ENCODE data around the gene MST1.

MST1 gene

DNA sequence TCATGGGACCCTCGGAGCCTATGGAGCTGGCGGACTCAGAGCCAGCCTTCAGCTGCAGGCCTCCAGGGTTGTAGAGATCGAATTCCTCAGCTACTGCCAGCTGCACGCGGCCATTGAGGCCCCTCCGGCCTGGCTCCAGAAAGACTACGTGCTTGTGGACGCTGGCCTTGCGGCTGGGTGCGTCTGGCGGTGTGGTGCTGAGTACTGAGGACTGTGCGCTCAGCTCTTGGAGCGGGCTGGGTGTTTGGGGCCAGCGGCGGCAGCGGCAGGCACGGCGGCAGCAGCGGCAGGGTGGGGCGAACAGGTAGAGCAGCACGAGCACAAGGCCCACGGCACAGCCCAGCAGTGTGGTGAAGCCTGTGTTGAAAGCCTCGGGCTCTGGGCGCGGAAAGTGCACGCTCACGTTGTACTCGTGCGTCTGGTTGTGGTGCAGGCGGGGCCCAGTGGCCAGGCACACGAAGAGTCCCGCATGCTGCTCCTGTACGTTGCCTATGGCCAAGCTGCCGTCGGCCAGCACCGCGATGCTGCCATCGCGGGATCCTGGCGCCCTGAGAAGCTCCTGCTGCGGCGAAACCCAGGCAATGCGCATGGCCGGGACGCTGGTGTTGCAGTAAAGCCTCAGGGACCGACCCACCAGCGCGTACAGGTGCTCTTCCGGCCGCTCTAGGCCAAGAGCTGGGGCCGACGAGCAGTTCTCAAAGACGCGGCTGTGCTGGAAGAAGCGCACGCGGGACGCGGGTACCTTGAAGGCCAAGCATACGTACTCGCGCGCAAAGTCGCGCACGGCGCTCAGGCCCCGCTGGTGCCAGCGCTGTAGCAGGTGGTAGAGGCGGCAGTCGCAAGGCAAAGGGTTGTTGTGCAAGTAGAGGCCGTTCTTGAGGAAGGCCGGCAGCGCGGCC is 28.9 kb upstream of the MST1 start:
- DNase-seq: no peak

DNA sequence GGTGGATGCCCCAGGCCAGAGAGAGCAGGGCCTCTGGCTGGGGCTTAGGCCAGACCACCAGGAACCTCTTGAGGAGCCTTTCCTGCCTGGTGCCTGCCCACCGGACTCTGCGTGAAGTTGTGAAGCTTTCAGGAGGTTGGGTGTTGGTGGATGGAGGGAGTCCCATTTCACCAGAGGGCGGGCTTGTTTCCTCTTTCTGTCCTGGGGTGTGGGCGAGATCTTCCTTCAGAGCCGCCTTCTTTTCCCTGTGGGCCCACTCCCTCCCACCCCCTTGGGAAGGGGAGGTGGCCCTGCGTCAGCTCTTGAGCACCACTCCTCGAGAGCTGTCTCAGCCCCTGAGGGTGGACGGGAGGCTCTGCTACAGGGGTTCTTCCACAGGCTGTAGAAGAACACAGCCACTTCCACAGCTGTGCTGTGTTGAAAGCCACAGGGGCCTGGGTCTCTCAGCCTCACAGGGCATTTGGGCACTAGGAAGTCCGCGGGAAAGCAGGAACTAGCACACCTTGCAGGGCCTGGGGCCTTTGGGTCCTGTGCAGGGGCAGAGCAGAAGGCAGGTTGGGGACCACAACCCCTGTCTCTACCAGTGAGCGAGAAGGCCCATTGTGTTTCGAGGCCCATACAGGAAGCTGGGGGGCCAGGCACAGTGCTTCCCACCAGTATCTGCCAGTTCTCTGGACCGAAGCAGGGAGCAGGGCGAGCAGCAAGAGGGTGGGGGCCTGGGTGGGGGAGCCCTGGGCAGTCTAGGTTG is 28.1 kb upstream of the MST1 start:
- DNase-seq: no peak

DNA sequence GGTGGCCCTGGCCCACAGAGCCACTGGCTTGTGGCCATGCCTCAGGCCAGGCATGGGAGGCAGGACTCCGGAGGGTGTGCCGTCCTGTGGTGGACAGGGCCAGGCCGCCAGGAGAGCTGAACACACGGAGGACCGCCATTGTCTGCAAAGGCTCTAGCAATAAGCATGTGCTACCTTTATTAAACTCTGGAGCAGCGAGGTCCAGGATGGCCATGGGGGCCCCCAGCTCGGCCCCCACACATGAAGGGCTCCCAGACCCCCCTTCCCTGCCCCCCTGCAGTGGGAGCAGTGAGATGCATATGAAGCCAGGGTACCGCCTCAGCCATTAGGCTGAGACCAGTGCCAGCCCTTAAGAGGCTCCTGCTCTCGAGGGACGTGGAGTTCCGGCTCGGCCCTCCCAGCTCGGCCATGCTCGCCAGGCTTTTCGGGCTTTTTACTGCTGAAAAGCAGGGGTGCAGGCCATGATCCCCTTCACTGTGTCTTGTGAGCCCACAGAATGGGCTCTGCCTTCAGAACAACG is 27.5 kb upstream of the MST1 start:
- DNase-seq: no peak

DNA sequence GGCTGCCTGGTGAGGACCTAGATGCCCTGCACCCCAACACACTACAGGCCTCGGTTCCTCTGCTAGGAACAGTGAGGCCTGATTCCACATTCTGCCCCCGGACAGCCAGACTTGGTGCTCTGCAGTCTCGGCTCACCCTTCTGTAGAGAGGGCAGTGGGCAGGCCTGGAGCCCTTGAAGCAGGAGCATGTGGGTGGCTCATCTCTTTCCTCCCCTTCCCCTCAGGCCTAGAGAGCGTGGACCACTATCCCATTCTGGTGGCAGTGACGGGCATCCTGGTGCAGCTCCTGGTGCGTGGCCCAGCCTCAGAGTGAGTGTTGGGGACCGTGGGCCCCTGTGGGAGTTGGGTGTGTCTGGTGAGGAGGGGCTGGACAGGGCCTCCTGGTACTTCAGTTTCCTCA is 26.9 kb upstream of the MST1 start:
- DNase-seq: no peak

DNA sequence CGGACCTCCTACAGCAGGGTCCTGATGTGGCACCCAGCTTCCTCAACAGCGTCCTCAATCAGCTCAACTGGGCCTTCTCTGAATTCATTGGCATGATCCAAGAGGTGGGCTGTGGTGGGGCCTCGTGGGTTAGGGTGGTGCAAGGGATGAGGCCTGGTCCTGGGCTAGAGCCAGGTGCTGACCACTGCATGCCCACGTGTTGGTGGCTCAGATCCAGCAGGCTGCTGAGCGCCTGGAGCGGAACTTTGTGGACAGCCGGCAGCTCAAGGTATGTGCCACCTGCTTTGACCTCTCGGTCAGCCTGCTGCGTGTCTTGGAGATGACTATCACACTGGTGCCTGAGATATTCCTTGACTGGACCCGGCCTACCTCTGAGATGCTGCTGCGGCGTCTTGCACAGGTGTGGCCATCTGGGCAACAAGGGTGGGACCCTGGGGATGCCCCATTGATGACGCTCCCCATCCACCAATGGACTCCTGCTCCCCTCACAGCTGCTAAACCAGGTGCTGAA is 26.4 kb upstream of the MST1 start:
- no peak for DNase-seq

DNA sequence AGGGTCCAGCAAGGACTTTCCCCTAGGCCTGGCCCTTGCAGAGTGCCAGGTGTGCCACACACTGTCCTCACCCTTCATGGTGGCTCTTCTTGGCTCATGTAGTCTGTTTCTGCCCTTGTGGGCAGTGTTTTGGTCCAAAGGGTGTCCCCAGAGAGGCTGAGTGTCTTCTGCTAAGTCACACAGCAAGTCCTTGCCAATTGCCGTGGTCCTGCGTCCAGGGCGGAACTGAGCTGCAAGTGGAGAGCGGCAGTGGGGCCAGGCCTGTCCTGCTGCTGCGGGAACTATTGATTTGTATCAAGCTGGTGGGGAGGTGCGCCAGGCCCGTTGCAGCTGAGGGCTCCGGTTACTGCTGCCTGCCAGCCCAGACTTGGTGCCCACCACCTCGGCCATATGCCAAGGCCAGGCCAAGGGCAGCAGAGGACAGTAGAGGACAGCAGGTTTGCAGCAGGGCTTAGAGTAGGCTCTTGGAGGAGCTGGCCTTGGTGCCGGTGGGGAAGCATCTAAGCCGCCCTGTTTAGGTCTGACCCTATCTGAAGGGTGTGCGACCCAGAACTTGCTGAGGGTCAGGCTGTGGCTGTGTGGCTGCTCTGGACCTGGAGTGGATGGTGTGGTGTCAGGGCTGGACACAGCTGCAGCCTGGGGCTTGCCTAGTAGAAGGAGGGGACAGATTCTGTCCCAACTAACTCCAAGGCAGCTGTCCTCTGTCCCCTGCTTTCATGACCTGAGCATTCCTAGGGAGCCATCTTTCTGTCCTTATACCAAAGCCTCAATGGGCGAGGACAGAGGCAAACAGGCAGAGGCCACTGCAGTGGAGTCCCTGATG is 25.7 kb upstream of the MST1 start:
- no peak for DNase-seq

DNA sequence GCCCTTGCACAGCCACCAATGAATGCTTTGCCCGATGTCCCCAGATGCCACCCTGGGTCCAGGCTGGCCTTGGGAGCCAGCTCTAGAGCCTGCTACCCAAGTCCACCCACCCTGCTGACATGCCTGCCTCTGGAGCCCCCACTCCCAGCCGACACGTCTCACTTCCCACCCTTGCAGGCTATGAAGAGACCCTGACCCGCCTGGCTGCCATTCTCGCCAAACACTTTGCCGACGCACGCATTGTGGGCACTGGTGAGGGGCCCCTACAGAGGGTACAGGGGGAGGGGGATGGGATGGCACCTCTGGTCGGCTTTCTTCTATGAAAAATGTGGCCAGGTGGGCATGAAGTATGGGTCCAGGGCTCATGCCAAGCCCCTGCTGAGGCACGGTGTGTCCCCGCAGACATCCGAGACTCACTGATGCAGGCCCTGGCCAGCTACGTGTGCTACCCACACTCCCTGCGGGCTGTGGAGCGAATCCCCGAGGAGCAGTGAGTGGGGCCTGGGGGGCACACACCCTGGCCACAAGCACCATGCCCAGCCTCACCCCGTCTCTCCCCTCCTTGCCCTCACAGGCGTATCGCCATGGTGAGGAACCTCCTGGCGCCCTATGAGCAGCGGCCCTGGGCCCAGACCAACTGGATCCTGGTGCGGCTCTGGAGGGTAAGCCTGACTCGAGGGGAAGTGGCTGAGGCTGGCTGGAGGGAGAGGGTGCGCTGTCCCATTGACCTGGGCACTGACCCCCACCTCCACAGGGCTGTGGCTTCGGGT is 24.2 kb upstream of the MST1 start:
- no peak for DNase-seq

DNA sequence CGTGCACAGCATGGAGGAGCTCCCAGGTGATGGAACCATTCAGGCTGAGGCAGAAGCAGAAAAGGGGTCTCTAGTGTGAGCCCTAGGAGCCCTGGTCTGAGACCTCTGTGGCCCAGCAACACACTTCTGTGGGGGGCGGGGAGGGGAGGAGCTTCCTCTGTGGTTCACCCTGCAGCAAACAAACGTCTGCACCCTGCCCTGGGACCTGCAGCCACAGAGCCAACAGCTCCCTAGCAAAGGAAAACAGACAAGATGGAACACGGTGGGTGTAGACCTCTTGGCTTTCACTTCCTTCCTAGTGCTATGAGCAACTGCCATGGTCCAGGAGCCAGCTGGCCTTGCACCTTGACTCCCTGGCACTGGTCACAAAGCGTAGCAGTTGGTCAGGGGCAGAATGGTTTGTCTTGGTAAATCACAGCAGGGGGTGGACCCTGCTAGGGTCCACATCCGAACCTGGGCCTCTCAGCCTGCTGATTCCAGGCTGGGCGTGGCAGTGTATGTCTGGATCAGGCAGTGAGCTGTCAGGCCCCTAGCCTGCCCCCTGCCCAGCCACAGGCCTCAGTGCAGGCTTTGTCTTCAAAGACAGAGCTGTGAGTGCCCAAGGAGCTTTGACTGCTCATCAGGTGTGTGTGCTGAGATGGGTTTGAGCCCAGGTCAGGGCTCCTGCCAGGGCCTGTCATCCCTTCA is 23.5 kb upstream of the MST1 start:
- no peak for DNase-seq

DNA sequence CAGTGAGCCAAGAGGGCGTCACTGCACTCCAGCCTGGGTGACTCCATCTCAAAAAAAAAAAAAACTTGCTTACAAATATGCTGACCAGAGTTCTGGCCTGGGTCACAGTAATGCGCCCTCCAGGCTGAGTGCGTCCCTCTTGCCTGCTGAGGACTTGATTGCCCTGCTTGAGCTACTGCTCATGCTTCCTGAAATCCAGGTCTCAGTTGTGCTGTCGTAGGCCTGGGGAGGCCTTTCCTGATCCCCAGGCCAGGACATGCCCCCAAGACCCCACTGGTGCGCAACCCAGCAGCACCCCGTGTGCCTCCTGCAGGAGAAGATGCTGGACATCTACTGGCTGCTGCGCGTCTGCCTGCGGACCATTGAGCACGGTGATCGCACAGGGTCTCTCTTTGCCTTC is 22.9 kb upstream of the MST1 start:
- no peak for DNase-seq

DNA sequence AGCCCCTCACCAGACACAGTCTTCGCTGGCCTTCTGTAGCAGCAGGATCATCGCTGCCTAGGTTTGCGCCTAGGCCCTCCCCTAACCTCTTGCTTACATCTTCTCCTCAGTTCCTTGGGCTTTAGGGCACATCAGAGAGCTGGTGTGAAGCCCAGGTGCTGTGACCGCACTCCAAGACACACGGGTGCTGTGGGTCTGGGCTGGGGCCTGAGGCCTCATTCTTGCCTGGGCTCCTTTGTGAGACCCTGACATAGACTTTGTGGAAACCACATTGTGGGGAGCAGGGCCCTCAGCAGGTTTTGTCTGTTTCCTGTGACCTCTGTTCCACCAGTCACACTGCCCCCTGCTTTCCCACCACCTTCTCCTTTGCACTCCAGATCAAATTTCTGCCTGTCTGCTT is 22.2 kb upstream of the MST1 start:
- DNase-seq: no peak

DNA sequence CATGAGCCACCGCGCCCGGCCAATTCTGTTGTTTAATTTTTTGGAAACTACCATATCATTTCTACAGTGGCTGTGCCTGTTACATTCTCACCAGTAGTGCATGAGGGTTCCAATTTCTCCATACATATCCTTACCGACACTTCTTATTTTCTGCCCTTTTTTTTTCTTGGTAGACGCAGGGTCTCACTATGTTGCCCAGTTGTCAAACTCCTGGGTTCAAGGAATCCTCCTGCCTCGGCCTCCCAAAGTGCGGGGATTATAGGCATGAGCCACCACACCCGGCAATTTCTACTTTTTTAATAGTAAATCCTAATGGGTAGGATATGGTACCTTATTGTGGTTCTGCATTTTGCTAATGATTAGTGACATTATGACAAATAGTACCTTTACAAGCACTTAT is 20.6 kb upstream of the MST1 start:
- DNase-seq: no peak

DNA sequence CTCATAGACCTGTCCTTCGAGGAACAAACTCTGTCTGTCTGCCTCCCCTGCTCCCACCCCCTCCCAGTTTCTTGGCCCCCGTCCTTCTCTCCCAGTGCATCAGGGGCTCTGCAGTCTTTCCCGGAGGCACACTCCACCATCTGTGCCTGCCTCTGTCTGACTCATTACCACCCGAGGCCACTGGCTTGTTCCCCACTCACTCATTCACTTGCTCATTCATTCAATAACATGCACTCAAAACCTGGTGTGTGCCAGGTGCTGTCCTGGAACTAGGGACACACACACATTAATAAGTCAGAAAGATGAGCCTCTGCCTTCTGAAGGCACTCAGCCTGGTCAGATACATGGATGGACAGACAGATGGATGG is 17.8 kb upstream of the MST1 start:
- no peak for DNase-seq

DNA sequence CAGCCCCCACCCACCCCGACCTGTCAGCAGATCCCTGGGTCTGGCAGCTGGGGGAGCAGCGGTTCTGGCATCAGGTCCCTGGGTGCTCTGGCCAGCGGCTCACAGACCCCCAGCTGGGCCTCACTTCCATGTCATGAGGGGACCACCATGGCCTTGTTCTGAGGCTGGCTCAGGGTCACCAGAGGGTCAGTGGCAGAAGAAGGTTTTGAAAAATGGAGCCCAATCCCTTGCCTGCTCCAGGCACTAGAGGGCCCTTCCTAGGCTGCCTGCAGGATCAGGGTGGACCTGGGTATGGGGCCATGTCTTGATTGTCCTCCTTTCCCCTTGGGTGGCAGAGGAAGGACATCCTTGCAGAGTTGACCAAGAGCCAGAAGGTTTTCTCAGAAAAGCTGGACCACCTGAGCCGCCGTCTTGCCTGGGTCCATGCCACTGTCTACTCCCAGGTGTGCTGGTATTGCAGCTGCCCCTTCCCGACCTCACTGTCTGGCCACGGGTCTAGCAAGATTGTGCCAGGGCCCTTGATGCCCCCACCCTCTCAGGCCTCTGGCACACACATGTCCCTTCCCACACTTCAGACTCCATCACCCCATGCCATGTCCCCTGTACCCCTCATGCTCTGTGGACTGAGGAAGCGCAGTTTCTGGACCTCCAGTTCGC is 17.3 kb upstream of the MST1 start:
- DNase-seq: no peak

DNA sequence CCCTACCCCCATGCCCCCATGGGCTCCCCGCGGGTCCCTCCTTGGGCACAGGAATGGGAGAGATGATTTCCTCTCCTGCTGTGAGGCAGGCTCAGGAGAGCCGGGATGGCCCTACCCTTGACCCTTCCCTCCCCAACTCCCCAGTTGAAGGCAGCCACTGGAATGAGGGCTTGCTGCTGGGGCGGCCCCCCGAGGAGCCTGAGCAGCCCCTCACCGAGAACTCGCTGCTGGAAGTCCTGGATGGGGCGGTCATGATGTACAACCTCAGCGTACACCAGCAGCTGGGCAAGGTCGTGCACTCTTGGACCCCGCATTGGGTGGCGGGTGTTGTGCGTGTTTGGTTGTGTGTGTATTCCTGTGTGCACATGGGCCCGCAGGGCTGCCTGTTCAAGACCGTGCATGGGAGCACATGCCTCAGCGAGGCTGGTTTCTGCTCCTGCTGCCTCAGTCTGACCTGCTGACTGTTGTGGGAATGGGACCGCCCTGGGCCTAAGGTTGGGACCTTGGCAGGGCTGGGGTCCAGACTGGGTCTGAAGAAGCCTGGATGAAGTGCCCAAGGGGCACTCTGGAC is 16.2 kb upstream of the MST1 start:
- no peak for DNase-seq

DNA sequence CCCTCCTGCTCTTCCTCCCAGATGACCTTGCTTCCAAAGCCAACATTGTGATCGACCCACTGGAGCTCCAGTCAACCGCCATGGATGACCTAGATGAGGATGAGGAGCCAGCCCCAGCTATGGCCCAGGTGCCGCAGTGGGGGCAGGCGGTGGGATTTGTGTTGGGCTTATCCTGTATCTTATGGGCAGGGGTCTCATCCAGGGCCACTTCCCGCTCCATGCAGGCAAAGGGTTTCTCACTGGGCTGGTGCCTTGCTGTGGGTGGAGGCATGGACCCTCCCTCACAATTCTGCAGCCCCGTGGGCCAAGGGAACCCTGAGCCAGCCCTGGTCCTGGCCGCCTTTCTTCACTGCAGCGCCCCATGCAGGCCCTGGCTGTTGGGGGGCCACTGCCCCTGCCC is 15.4 kb upstream of the MST1 start:
- no peak for DNase-seq

DNA sequence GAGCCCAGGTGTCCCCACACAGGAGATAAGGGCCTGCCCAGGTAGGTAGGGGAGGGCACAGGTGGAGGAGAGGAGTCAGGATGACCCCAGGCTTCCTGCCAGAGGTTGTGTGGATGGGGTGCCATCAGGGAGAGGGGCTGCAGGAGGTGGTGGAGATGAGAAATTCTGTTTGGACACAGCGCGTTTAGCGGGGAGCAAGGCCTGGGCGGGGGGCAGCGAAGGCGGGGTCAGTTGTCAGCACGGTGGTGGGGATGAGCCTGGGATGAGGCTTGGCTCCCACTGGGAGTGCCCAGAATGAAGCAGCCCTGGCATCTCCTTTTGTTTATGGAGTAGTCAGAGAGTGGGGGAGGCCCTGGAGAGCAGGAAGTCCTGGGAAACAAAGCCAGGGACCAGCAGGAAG is 14.7 kb upstream of the MST1 start:
- DNase-seq: no peak

DNA sequence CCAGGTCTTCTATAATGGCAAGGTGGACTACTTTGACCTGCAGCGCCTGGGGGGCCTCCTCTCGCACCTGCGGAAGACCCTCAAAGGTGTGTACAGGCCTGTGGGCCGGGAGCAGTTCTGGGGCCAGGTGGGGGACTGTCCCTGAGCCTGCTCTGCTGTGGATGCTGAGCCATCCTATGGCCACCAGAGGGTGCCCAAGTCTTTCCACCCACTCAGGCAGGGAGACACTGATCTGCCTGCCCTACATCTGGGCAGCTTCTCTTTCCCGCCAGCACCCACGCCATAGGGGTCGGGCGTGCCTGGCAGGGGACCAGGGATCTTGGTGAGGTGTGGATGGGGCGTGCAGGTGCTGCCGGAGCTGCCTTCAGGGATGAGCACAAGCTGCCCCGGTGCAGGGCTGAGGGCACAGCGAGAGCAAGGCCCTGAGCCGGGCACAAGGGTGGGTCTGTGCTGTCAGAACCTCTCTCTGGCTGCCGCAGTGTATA is 14.2 kb upstream of the MST1 start:
- DNase-seq: no peak

DNA sequence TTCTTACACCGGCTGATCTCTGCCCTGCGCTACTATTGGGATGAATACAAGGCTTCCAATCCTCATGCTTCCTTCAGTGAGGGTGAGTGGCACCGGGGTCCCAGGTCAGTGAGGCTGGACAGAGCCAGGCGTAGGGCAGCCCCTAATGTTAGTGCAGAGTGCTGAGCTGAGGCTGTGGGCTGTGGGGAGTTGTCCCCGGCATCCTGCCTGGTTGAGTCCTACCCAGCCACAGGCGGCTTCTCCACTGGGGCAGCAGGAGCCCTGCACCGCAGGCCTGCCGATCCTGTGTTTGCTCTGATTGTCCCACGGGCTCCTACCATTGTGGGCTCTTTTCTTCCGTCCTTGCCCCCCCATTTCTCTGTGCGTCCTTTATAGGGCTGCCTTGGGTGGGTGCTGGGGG is 13.4 kb upstream of the MST1 start:
- no peak for DNase-seq

DNA sequence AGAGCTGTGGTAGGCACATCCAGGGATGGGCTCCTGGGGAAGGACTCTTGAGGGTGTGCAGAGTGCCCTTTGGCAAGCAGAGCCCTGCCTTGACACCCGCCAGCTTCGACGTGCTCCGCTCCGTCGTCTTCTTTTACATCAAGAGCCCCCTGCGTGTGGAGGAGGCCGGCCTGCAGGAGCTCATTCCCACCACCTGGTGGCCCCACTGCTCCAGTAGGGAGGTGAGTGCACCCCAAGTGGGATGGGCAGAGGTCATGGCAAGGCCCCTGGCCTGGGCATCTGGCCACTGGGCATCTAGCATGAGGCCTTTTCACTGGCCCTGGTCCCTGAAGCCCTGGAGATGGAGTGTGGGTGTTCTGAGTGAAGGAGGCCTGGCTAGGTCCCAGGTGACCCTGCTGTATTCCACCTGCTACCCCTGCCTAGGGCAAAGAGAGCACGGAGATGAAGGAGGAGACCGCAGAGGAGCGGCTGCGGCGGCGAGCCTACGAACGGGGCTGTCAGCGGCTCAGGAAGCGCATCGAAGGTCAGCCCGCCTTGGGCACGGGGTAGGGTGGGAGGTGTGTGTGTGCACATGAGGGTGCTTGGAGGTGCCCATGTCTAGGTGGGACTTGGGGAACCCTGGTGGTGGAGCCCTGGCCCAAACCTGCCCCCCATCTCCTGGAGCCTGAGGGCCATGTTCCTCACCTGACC is 12.3 kb upstream of the MST1 start:
- no peak for DNase-seq

All from right forelimb (tissue), 1 donor.